Astrocyte (in vitro differentiated cells and primary cell): ENCODE results near the gene ABCA3. TPM values are rescaled to one million over a fixed set of nuclear protein-coding genes. Genes with fewer than 3 reads are reported as not detected.

Experiments used
- DNase-seq: peaks from one replicate; pipeline ENCODE4 v3.0.0-alpha.2; 2010; ENCODE audit warnings: low read depth
- FAIRE-seq: peaks from 2 replicates; lab custom pipeline; 2011; peaks lifted over from hg19 to GRCh38; lab: Jason Lieb, UNC
- H2AFZ ChIP-seq: 2 replicates; pipeline ENCODE4 v1.6.0; 2012; ENCODE audit warnings: low read depth, low read length, inconsistent platforms
- H3K27ac ChIP-seq: 2 replicates; pipeline ENCODE4 v1.5.1; 2011; ENCODE audit warnings: low read depth, low read length, inconsistent platforms
- H3K27me3 ChIP-seq: 2 replicates; pipeline ENCODE4 v1.6.0; 2011; ENCODE audit warnings: low read length, inconsistent platforms; ENCODE audit not compliant: insufficient read depth
- H3K36me3 ChIP-seq: 2 replicates; pipeline ENCODE4 v1.5.1; 2011; ENCODE audit warnings: low read length, inconsistent platforms; ENCODE audit not compliant: insufficient read depth
- H3K4me1 ChIP-seq: 2 replicates; pipeline ENCODE4 v1.5.1; 2011; ENCODE audit warnings: low read length, inconsistent platforms; ENCODE audit not compliant: insufficient read depth
- H3K4me2 ChIP-seq: 2 replicates; pipeline ENCODE4 v1.6.0; 2012; ENCODE audit warnings: low read length, inconsistent platforms
- H3K4me3 ChIP-seq: 2 replicates; pipeline ENCODE4 v1.5.1; 2011; ENCODE audit warnings: low read depth, mild to moderate bottlenecking, low read length, inconsistent platforms; ENCODE audit not compliant: insufficient read depth
- H3K79me2 ChIP-seq: 2 replicates; pipeline ENCODE4 v1.6.0; 2012; ENCODE audit warnings: mild to moderate bottlenecking, low read length, inconsistent platforms; ENCODE audit not compliant: insufficient read depth
- H3K9ac ChIP-seq: 2 replicates; pipeline ENCODE4 v1.6.0; 2012; ENCODE audit warnings: mild to moderate bottlenecking, low read length, inconsistent platforms
- H3K9me3 ChIP-seq: 2 replicates; pipeline ENCODE4 v1.5.1; 2012; ENCODE audit warnings: low read depth, mild to moderate bottlenecking, low read length, inconsistent platforms; ENCODE audit not compliant: insufficient read depth
- H4K20me1 ChIP-seq: 2 replicates; pipeline ENCODE4 v1.6.0; 2012; ENCODE audit warnings: low read length, inconsistent platforms; ENCODE audit not compliant: insufficient read depth
- H3K27ac Mint-ChIP-seq: one replicate; pipeline ENCODE4 v1.8.0; 2021; ENCODE audit warnings: mild to moderate bottlenecking, mixed read lengths; ENCODE audit not compliant: unreplicated experiment
- H3K27me3 Mint-ChIP-seq: one replicate; pipeline ENCODE4 v1.8.0; 2021; ENCODE audit warnings: low read depth, mixed read lengths; ENCODE audit not compliant: unreplicated experiment
- H3K36me3 Mint-ChIP-seq: one replicate; pipeline ENCODE4 v1.8.0; 2021; ENCODE audit warnings: low read depth, mixed read lengths; ENCODE audit not compliant: unreplicated experiment
- H3K4me1 Mint-ChIP-seq: one replicate; pipeline ENCODE4 v1.8.0; 2021; ENCODE audit warnings: low read depth, mixed read lengths; ENCODE audit not compliant: unreplicated experiment
- H3K4me3 Mint-ChIP-seq: one replicate; pipeline ENCODE4 v1.8.0; 2021; ENCODE audit warnings: mild to moderate bottlenecking, moderate library complexity, mixed read lengths; ENCODE audit not compliant: unreplicated experiment
- H3K9me3 Mint-ChIP-seq: one replicate; pipeline ENCODE4 v1.8.0; 2021; ENCODE audit warnings: mild to moderate bottlenecking, mixed read lengths; ENCODE audit not compliant: unreplicated experiment
- CTCF ChIP-seq: IDR thresholded peaks from 2 replicates; pipeline ENCODE4 v1.5.1; 2011; ENCODE audit warnings: low read depth, mild to moderate bottlenecking, inconsistent platforms, low read length, moderate library complexity; ENCODE audit not compliant: insufficient read depth
- EZH2 ChIP-seq: IDR thresholded peaks from 2 replicates; pipeline ENCODE4 v1.6.1; 2012; ENCODE audit warnings: mild to moderate bottlenecking, low read length, inconsistent platforms; ENCODE audit not compliant: insufficient read depth
- total RNA-seq: library from RNA; stranded (reverse); gene quantifications from 2 replicates; pipeline ENCODE4 v1.2.1, GENCODE V29; 2021

The ABCA3 gene
- total RNA-seq, 1 donor from 2014 or later, result 4.8 TPM

GRCh38 chr16:2308089-2308962 lies 32.2 kb downstream of the ABCA3 start:
- Mint-ChIP-seq H3K36me3 (no peaks in the 10 kb centered on the region), H3K4me3 (no peak overlapping the region), H3K27ac (no peak overlapping the region), H3K9me3 (no peaks in the 10 kb centered on the region), H3K27me3 (no peaks in the 10 kb centered on the region), H3K4me1 (no peaks in the 10 kb centered on the region)
- TF ChIP-seq CTCF (no peak), EZH2 (no peak)
- Histone ChIP-seq H3K27me3 (no peaks in the 10 kb centered on the region), H3K36me3 (no peaks in the 10 kb centered on the region), H3K9ac (no peak overlapping the region), H3K79me2 (no peaks in the 10 kb centered on the region), H4K20me1 (no peaks in the 10 kb centered on the region), H2AFZ (no peak overlapping the region), H3K4me3 (no peak overlapping the region), H3K27ac (no peak overlapping the region), H3K4me2 (no peak overlapping the region), H3K9me3 (no peaks in the 10 kb centered on the region), H3K4me1 (no peaks in the 10 kb centered on the region)
- FAIRE-seq (no peak), DNase-seq (no peak)

DNA sequence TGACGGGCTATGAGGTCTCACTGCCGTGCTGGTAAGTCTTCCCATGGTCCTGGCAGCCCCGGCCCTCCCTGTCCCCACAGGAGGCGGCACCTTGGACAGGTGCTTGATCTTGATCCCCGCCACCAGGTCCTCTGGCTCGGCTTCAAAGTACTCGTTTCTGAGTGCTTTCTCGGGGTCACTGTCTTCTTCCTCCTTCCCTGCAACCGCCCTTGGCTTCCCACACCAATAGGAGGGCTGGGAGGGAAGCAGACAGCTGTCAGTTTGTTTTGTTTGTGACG lies 40.7 kb downstream of the ABCA3 start:
- H3K4me3 Mint-ChIP-seq, result no peak overlapping the region
- Histone ChIP-seq H2AFZ (no peak overlapping the region), H3K9me3 (no peaks in the 10 kb centered on the region), H3K9ac (no peak overlapping the region), H3K27me3 (no peaks in the 10 kb centered on the region), H3K4me2 (no peak overlapping the region), H3K79me2 (no peaks in the 10 kb centered on the region), H3K27ac (no peak overlapping the region), H3K4me1 (no peaks in the 10 kb centered on the region), H4K20me1 (no peaks in the 10 kb centered on the region), H3K36me3 (no peaks in the 10 kb centered on the region), H3K4me3 (no peak overlapping the region)
- DNase-seq, result no peak
- TF ChIP-seq CTCF (no peak), EZH2 (no peak)
- no peak for FAIRE-seq
- H3K36me3 Mint-ChIP-seq, result no peaks in the 10 kb centered on the region
- H3K9me3 Mint-ChIP-seq, result no peaks in the 10 kb centered on the region
- H3K27ac Mint-ChIP-seq, result no peak overlapping the region
- H3K27me3 Mint-ChIP-seq, result peaks cover 7% of the 10 kb centered on the region
- no peaks in the 10 kb centered on the region for H3K4me1 Mint-ChIP-seq

- Mint-ChIP-seq H3K4me3 (no peak overlapping the region), H3K27me3 (peaks cover 7% of the 10 kb centered on the region), H3K27ac (no peak overlapping the region), H3K36me3 (no peaks in the 10 kb centered on the region), H3K9me3 (no peaks in the 10 kb centered on the region), H3K4me1 (no peaks in the 10 kb centered on the region)
- no peaks in the 10 kb centered on the region for H3K9me3 ChIP-seq
- FAIRE-seq, result no peak
- no peak overlapping the region for H3K4me2 ChIP-seq
- DNase-seq, result no peak
- no peaks in the 10 kb centered on the region for H3K4me1 ChIP-seq
- H2AFZ ChIP-seq, result no peak overlapping the region
- H3K79me2 ChIP-seq, result no peaks in the 10 kb centered on the region
- H3K27me3 ChIP-seq, result no peaks in the 10 kb centered on the region
- H3K36me3 ChIP-seq, result no peaks in the 10 kb centered on the region
- no peak overlapping the region for H3K27ac ChIP-seq
- no peak overlapping the region for H3K4me3 ChIP-seq
- H4K20me1 ChIP-seq, result no peaks in the 10 kb centered on the region
- TF ChIP-seq EZH2 (no peak), CTCF (no peak)
- H3K9ac ChIP-seq, result no peak overlapping the region
Measured at GRCh38 chr16:2299121-2299914, 41.2 kb downstream of the ABCA3 start.
